Hippocampal formation (tissue), 2 donors: Measurements from ENCODE around the gene AP3B1.

ENCODE experiments used
- DNase-seq, 2 donors: peaks; one replicate each; lab custom pipeline; 2025; lab: John Stamatoyannopoulos, UW

The AP3B1 gene

GRCh38 chr5:77971776-77972468, 322.6 kb downstream of the AP3B1 start:
- DNase-seq = no peak

GRCh38 chr5:77970891-77971290, 323.6 kb downstream of the AP3B1 start:
- no peak for DNase-seq

- DNase-seq = no peak
These were observed 330.7 kb downstream of the AP3B1 start for GRCh38 chr5:77963795-77964194.

GRCh38 chr5:77960863-77961396, 333.6 kb downstream of the AP3B1 start:
- DNase-seq = no peak

- DNase-seq = peak; percentile 26 to 34
These were observed 334.2 kb downstream of the AP3B1 start for GRCh38 chr5:77960305-77960704.

- no peak for DNase-seq
These were observed 335.7 kb downstream of the AP3B1 start for GRCh38 chr5:77958642-77959330.

GRCh38 chr5:77957931-77958521, 336.5 kb downstream of the AP3B1 start:
- DNase-seq = no peak

GRCh38 chr5:77957516-77957915, 337.0 kb downstream of the AP3B1 start:
- no peak for DNase-seq

- no peak for DNase-seq
These were observed 337.4 kb downstream of the AP3B1 start for GRCh38 chr5:77957081-77957480.

GRCh38 chr5:77955577-77955976, 338.9 kb downstream of the AP3B1 start:
- DNase-seq = no peak

GRCh38 chr5:77953374-77953773, 341.1 kb downstream of the AP3B1 start:
- no peak for DNase-seq

GRCh38 chr5:77952636-77953212, 341.8 kb downstream of the AP3B1 start:
- DNase-seq = no peak
